ENCODE measurements around the gene PBX3.
A peak's percentile ranks its signal among the peaks of the same experiment; 100 is the strongest.

The PBX3 gene

GRCh38 chr9:125966959-125967711 is 220.0 kb downstream of the PBX3 start:
- TF ChIP-seq JUND (IDR thresholded peaks at IDR 0.05; ENCODE audit: low read depth), result no peak
- in situ Hi-C loops (cut with HindIII; ENCODE audit: low pct_unique_long_range_greater_than_20kb, low sequenced_read_pairs), result no loop called here
- no peak for DNase-seq (ENCODE audit: low read depth in 1 of 2, low spot score in 1 of 2)

GRCh38 chr9:125968714-125969374 is 221.7 kb downstream of the PBX3 start:
- DNase-seq (ENCODE audit: low read depth in 1 of 2, low spot score in 1 of 2), result no peak
- in situ Hi-C loops (cut with HindIII; ENCODE audit: low pct_unique_long_range_greater_than_20kb, low sequenced_read_pairs), result no loop called here
- no peak for TF ChIP-seq JUND (IDR thresholded peaks at IDR 0.05; ENCODE audit: low read depth)

GRCh38 chr9:125969462-125969861 is 222.3 kb downstream of the PBX3 start:
- in situ Hi-C loops (cut with HindIII; ENCODE audit: low pct_unique_long_range_greater_than_20kb, low sequenced_read_pairs), result no loop called here
- DNase-seq (ENCODE audit: low read depth in 1 of 2, low spot score in 1 of 2), result no peak
- TF ChIP-seq JUND (IDR thresholded peaks at IDR 0.05; ENCODE audit: low read depth), result no peak

GRCh38 chr9:125969868-125970267 is 222.7 kb downstream of the PBX3 start:
- TF ChIP-seq JUND (IDR thresholded peaks at IDR 0.05; ENCODE audit: low read depth), result no peak
- in situ Hi-C loops (cut with HindIII; ENCODE audit: low pct_unique_long_range_greater_than_20kb, low sequenced_read_pairs), result no loop called here
- no peak for DNase-seq (ENCODE audit: low read depth in 1 of 2, low spot score in 1 of 2)

GRCh38 chr9:125970340-125970739 is 223.2 kb downstream of the PBX3 start:
- in situ Hi-C loops (cut with HindIII; ENCODE audit: low pct_unique_long_range_greater_than_20kb, low sequenced_read_pairs), result no loop called here
- no peak for TF ChIP-seq JUND (IDR thresholded peaks at IDR 0.05; ENCODE audit: low read depth)
- no peak for DNase-seq (ENCODE audit: low read depth in 1 of 2, low spot score in 1 of 2)

GRCh38 chr9:125971050-125971449 is 223.9 kb downstream of the PBX3 start:
- no peak for TF ChIP-seq JUND (IDR thresholded peaks at IDR 0.05; ENCODE audit: low read depth)
- peak in 1 of 2 experiments; percentile 22 for DNase-seq (ENCODE audit: low read depth in 1 of 2, low spot score in 1 of 2)
- in situ Hi-C loops (cut with HindIII; ENCODE audit: low pct_unique_long_range_greater_than_20kb, low sequenced_read_pairs), result no loop called here

- DNase-seq (ENCODE audit: low read depth in 1 of 2, low spot score in 1 of 2), result no peak
- TF ChIP-seq JUND (IDR thresholded peaks at IDR 0.05; ENCODE audit: low read depth), result no peak
- in situ Hi-C loops (cut with HindIII; ENCODE audit: low pct_unique_long_range_greater_than_20kb, low sequenced_read_pairs), result no loop called here
Observed at GRCh38 chr9:125972012-125972729, 225.0 kb downstream of the PBX3 start.

GRCh38 chr9:125973547-125973946 is 226.4 kb downstream of the PBX3 start:
- DNase-seq (ENCODE audit: low read depth in 1 of 2, low spot score in 1 of 2), result no peak
- in situ Hi-C loops (cut with HindIII; ENCODE audit: low pct_unique_long_range_greater_than_20kb, low sequenced_read_pairs), result no loop called here
- no peak for TF ChIP-seq JUND (IDR thresholded peaks at IDR 0.05; ENCODE audit: low read depth)

GRCh38 chr9:125974705-125975104 is 227.5 kb downstream of the PBX3 start:
- DNase-seq (ENCODE audit: low read depth in 1 of 2, low spot score in 1 of 2), result no peak
- no peak for TF ChIP-seq JUND (IDR thresholded peaks at IDR 0.05; ENCODE audit: low read depth)
- in situ Hi-C loops (cut with HindIII; ENCODE audit: low pct_unique_long_range_greater_than_20kb, low sequenced_read_pairs), result no loop called here

GRCh38 chr9:125977223-125977622 is 230.1 kb downstream of the PBX3 start:
- in situ Hi-C loops (cut with HindIII; ENCODE audit: low pct_unique_long_range_greater_than_20kb, low sequenced_read_pairs), result no loop called here
- TF ChIP-seq JUND (IDR thresholded peaks at IDR 0.05; ENCODE audit: low read depth), result no peak
- peak in 1 of 2 experiments; percentile 77 for DNase-seq (ENCODE audit: low read depth in 1 of 2, low spot score in 1 of 2)

GRCh38 chr9:125979383-125979782 is 232.2 kb downstream of the PBX3 start:
- in situ Hi-C loops (cut with HindIII; ENCODE audit: low pct_unique_long_range_greater_than_20kb, low sequenced_read_pairs), result no loop called here
- no peak for DNase-seq (ENCODE audit: low read depth in 1 of 2, low spot score in 1 of 2)
- TF ChIP-seq JUND (IDR thresholded peaks at IDR 0.05; ENCODE audit: low read depth), result no peak

GRCh38 chr9:125982798-125983406 is 235.7 kb downstream of the PBX3 start:
- TF ChIP-seq JUND (IDR thresholded peaks at IDR 0.05; ENCODE audit: low read depth), result no peak
- in situ Hi-C loops (cut with HindIII; ENCODE audit: low pct_unique_long_range_greater_than_20kb, low sequenced_read_pairs), result no loop called here
- no peak for DNase-seq (ENCODE audit: low read depth in 1 of 2, low spot score in 1 of 2)
